Measurements from ENCODE around the gene GPC5. TPM values are rescaled to one million over a fixed set of nuclear protein-coding genes. Genes with fewer than 3 reads are reported as not detected.

GPC5 gene
- total and polyA plus RNA-seq, 2 donors: 0.25 to 0.28 TPM

- 91% methylated on average over 5 of the region's 5 CpGs for WGBS
- H3K27me3 ChIP-seq (ENCODE audit: control insufficient read depth in 2 of 2, insufficient read depth in 1 of 2, low read length in 1 of 2): no peaks in the 10 kb centered on the region
Observed at GRCh38 chr13:92621985-92622384, 1223.6 kb downstream of the GPC5 start.

GRCh38 chr13:92622905-92623304 lies 1224.5 kb downstream of the GPC5 start:
- Histone ChIP-seq H3K36me3 (ENCODE audit: control insufficient read depth in 2 of 2, insufficient read depth in 2 of 2, low read length in 1 of 2) (no peaks in the 10 kb centered on the region), H3K27me3 (ENCODE audit: control insufficient read depth in 2 of 2, insufficient read depth in 1 of 2, low read length in 1 of 2) (no peaks in the 10 kb centered on the region), H3K27ac (ENCODE audit: low read depth in 1 of 2, low read length in 1 of 2) (no peak overlapping the region), H3K4me3 (ENCODE audit: low read length in 2 of 2) (no peak overlapping the region), H3K4me1 (ENCODE audit: control insufficient read depth in 2 of 2, insufficient read depth in 2 of 2, low read length in 2 of 2) (no peaks in the 10 kb centered on the region), H3K9me3 (ENCODE audit: control insufficient read depth in 2 of 2, insufficient read depth in 1 of 2, low read length in 1 of 2) (peaks cover 2 to 4% of the 10 kb centered on the region in 2 donors)
- WGBS: 93% methylated on average over 3 of the region's 3 CpGs
- DNase-seq (ENCODE audit: low read depth in 6 of 9, low spot score in 9 of 9): no peak

More at GRCh38 chr13:92621985-92622384, 1223.6 kb downstream of the GPC5 start:
- peaks cover 2 to 4% of the 10 kb centered on the region in 2 donors for H3K9me3 ChIP-seq (ENCODE audit: control insufficient read depth in 2 of 2, insufficient read depth in 1 of 2, low read length in 1 of 2)
- no peaks in the 10 kb centered on the region for H3K4me1 ChIP-seq (ENCODE audit: control insufficient read depth in 2 of 2, insufficient read depth in 2 of 2, low read length in 2 of 2)
- H3K4me3 ChIP-seq (ENCODE audit: low read length in 2 of 2): no peak overlapping the region
- DNase-seq (ENCODE audit: low read depth in 6 of 9, low spot score in 9 of 9): no peak
- no peak overlapping the region for H3K27ac ChIP-seq (ENCODE audit: low read depth in 1 of 2, low read length in 1 of 2)
- no peaks in the 10 kb centered on the region for H3K36me3 ChIP-seq (ENCODE audit: control insufficient read depth in 2 of 2, insufficient read depth in 2 of 2, low read length in 1 of 2)

GRCh38 chr13:92626274-92626673 lies 1227.9 kb downstream of the GPC5 start:
- Histone ChIP-seq H3K4me3 (ENCODE audit: low read length in 2 of 2) (no peak overlapping the region), H3K4me1 (ENCODE audit: control insufficient read depth in 2 of 2, insufficient read depth in 2 of 2, low read length in 2 of 2) (no peaks in the 10 kb centered on the region), H3K27ac (ENCODE audit: low read depth in 1 of 2, low read length in 1 of 2) (no peak overlapping the region), H3K36me3 (ENCODE audit: control insufficient read depth in 2 of 2, insufficient read depth in 2 of 2, low read length in 1 of 2) (no peaks in the 10 kb centered on the region), H3K27me3 (ENCODE audit: control insufficient read depth in 2 of 2, insufficient read depth in 1 of 2, low read length in 1 of 2) (no peaks in the 10 kb centered on the region), H3K9me3 (ENCODE audit: control insufficient read depth in 2 of 2, insufficient read depth in 1 of 2, low read length in 1 of 2) (peaks cover 2 to 4% of the 10 kb centered on the region in 2 donors)
- 89% methylated on average over 4 of the region's 4 CpGs for WGBS
- DNase-seq (ENCODE audit: low read depth in 6 of 9, low spot score in 9 of 9): no peak

- Histone ChIP-seq H3K4me3 (ENCODE audit: low read length in 2 of 2) (no peak overlapping the region), H3K4me1 (ENCODE audit: control insufficient read depth in 2 of 2, insufficient read depth in 2 of 2, low read length in 2 of 2) (no peaks in the 10 kb centered on the region), H3K27me3 (ENCODE audit: control insufficient read depth in 2 of 2, insufficient read depth in 1 of 2, low read length in 1 of 2) (no peaks in the 10 kb centered on the region), H3K36me3 (ENCODE audit: control insufficient read depth in 2 of 2, insufficient read depth in 2 of 2, low read length in 1 of 2) (no peaks in the 10 kb centered on the region), H3K9me3 (ENCODE audit: control insufficient read depth in 2 of 2, insufficient read depth in 1 of 2, low read length in 1 of 2) (no peaks in the 10 kb centered on the region), H3K27ac (ENCODE audit: low read depth in 1 of 2, low read length in 1 of 2) (no peak overlapping the region)
- WGBS: 90% methylated on average over 5 of the region's 5 CpGs
- DNase-seq (ENCODE audit: low read depth in 6 of 9, low spot score in 9 of 9): no peak
Observed at GRCh38 chr13:92640936-92641335, 1242.5 kb downstream of the GPC5 start.

GRCh38 chr13:92649140-92649813 lies 1250.9 kb downstream of the GPC5 start:
- H3K9me3 ChIP-seq (ENCODE audit: control insufficient read depth in 2 of 2, insufficient read depth in 1 of 2, low read length in 1 of 2): no peaks in the 10 kb centered on the region
- no peak overlapping the region for H3K4me3 ChIP-seq (ENCODE audit: low read length in 2 of 2)
- DNase-seq (ENCODE audit: low read depth in 6 of 9, low spot score in 9 of 9): no peak
- H3K27ac ChIP-seq (ENCODE audit: low read depth in 1 of 2, low read length in 1 of 2): no peak overlapping the region
- H3K36me3 ChIP-seq (ENCODE audit: control insufficient read depth in 2 of 2, insufficient read depth in 2 of 2, low read length in 1 of 2): no peaks in the 10 kb centered on the region
- no peaks in the 10 kb centered on the region for H3K4me1 ChIP-seq (ENCODE audit: control insufficient read depth in 2 of 2, insufficient read depth in 2 of 2, low read length in 2 of 2)
- H3K27me3 ChIP-seq (ENCODE audit: control insufficient read depth in 2 of 2, insufficient read depth in 1 of 2, low read length in 1 of 2): no peaks in the 10 kb centered on the region

- WGBS: 92% methylated on average over 1 of the region's 1 CpG
- H3K4me3 ChIP-seq (ENCODE audit: low read length in 2 of 2): no peak overlapping the region
- H3K9me3 ChIP-seq (ENCODE audit: control insufficient read depth in 2 of 2, insufficient read depth in 1 of 2, low read length in 1 of 2): no peaks in the 10 kb centered on the region
- H3K27me3 ChIP-seq (ENCODE audit: control insufficient read depth in 2 of 2, insufficient read depth in 1 of 2, low read length in 1 of 2): no peaks in the 10 kb centered on the region
- H3K4me1 ChIP-seq (ENCODE audit: control insufficient read depth in 2 of 2, insufficient read depth in 2 of 2, low read length in 2 of 2): no peaks in the 10 kb centered on the region
- no peak for DNase-seq (ENCODE audit: low read depth in 6 of 9, low spot score in 9 of 9)
- no peak overlapping the region for H3K27ac ChIP-seq (ENCODE audit: low read depth in 1 of 2, low read length in 1 of 2)
- no peaks in the 10 kb centered on the region for H3K36me3 ChIP-seq (ENCODE audit: control insufficient read depth in 2 of 2, insufficient read depth in 2 of 2, low read length in 1 of 2)
Observed at GRCh38 chr13:92656103-92656502, 1257.7 kb downstream of the GPC5 start.

- Histone ChIP-seq H3K9me3 (ENCODE audit: control insufficient read depth in 2 of 2, insufficient read depth in 1 of 2, low read length in 1 of 2) (no peaks in the 10 kb centered on the region), H3K36me3 (ENCODE audit: control insufficient read depth in 2 of 2, insufficient read depth in 2 of 2, low read length in 1 of 2) (no peaks in the 10 kb centered on the region), H3K4me1 (ENCODE audit: control insufficient read depth in 2 of 2, insufficient read depth in 2 of 2, low read length in 2 of 2) (no peaks in the 10 kb centered on the region), H3K4me3 (ENCODE audit: low read length in 2 of 2) (no peak overlapping the region), H3K27me3 (ENCODE audit: control insufficient read depth in 2 of 2, insufficient read depth in 1 of 2, low read length in 1 of 2) (no peaks in the 10 kb centered on the region), H3K27ac (ENCODE audit: low read depth in 1 of 2, low read length in 1 of 2) (no peak overlapping the region)
- WGBS: 80% methylated on average over 7 of the region's 7 CpGs
- DNase-seq (ENCODE audit: low read depth in 6 of 9, low spot score in 9 of 9): no peak
Observed at GRCh38 chr13:92656648-92657047, 1258.2 kb downstream of the GPC5 start.

GRCh38 chr13:92657565-92657964 lies 1259.1 kb downstream of the GPC5 start:
- Histone ChIP-seq H3K9me3 (ENCODE audit: control insufficient read depth in 2 of 2, insufficient read depth in 1 of 2, low read length in 1 of 2) (no peaks in the 10 kb centered on the region), H3K4me3 (ENCODE audit: low read length in 2 of 2) (no peak overlapping the region), H3K36me3 (ENCODE audit: control insufficient read depth in 2 of 2, insufficient read depth in 2 of 2, low read length in 1 of 2) (no peaks in the 10 kb centered on the region), H3K27me3 (ENCODE audit: control insufficient read depth in 2 of 2, insufficient read depth in 1 of 2, low read length in 1 of 2) (no peaks in the 10 kb centered on the region), H3K27ac (ENCODE audit: low read depth in 1 of 2, low read length in 1 of 2) (no peak overlapping the region), H3K4me1 (ENCODE audit: control insufficient read depth in 2 of 2, insufficient read depth in 2 of 2, low read length in 2 of 2) (no peaks in the 10 kb centered on the region)
- DNase-seq (ENCODE audit: low read depth in 6 of 9, low spot score in 9 of 9): no peak

- no peaks in the 10 kb centered on the region for H3K36me3 ChIP-seq (ENCODE audit: control insufficient read depth in 2 of 2, insufficient read depth in 2 of 2, low read length in 1 of 2)
- 90% methylated on average over 5 of the region's 5 CpGs for WGBS
- DNase-seq (ENCODE audit: low read depth in 6 of 9, low spot score in 9 of 9): no peak
- no peaks in the 10 kb centered on the region for H3K27me3 ChIP-seq (ENCODE audit: control insufficient read depth in 2 of 2, insufficient read depth in 1 of 2, low read length in 1 of 2)
- H3K4me1 ChIP-seq (ENCODE audit: control insufficient read depth in 2 of 2, insufficient read depth in 2 of 2, low read length in 2 of 2): no peaks in the 10 kb centered on the region
- no peak overlapping the region for H3K27ac ChIP-seq (ENCODE audit: low read depth in 1 of 2, low read length in 1 of 2)
- no peak overlapping the region for H3K4me3 ChIP-seq (ENCODE audit: low read length in 2 of 2)
- no peaks in the 10 kb centered on the region for H3K9me3 ChIP-seq (ENCODE audit: control insufficient read depth in 2 of 2, insufficient read depth in 1 of 2, low read length in 1 of 2)
Observed at GRCh38 chr13:92658293-92658692, 1259.9 kb downstream of the GPC5 start.

Data from thymus (tissue), 11 donors.